ENCODE measurements around the gene NBEA.

- TF ChIP-seq CTCF (IDR thresholded peaks at IDR 0.05) (no peak), POLR2A (IDR thresholded peaks at IDR 0.05) (no peak)
Measured at GRCh38 chr13:34944751-34945150, 2.7 kb downstream of the NBEA start.
